ENCODE measurements around the gene GDAP1L1. TPM values are rescaled to one million over a fixed set of nuclear protein-coding genes. Genes with fewer than 3 reads are reported as not detected.
A peak's percentile ranks its signal among the peaks of the same experiment; 100 is the strongest.

GDAP1L1 gene
- total RNA-seq, 1 experiment from 2014 or later, result 0.54 TPM

- Histone ChIP-seq H3K9me3 (ENCODE audit: low read depth, low read length, poor library complexity, severe bottlenecking) (no peaks in the 10 kb centered on the region), H3K36me3 (ENCODE audit: insufficient read depth, low read length, poor library complexity, severe bottlenecking) (no peaks in the 10 kb centered on the region), H3K27me3 (replicated peaks; ENCODE audit: insufficient read depth, low read depth, low read length, poor library complexity) (peaks cover 38% of the 10 kb centered on the region), H3K4me3 (ENCODE audit: low read depth, low read length, poor library complexity, severe bottlenecking) (no peak overlapping the region), H3K4me1 (ENCODE audit: insufficient read depth, low read length, poor library complexity, severe bottlenecking) (no peaks in the 10 kb centered on the region), H3K27ac (ENCODE audit: low read depth, low read length, poor library complexity, severe bottlenecking) (no peak overlapping the region)
- BruUV-seq (replicated peaks), result no TSS peak
- intact Hi-C loops (cut with micrococcal nuclease; ENCODE audit: unreplicated experiment), result no loop called here
- DNase-seq (ENCODE audit: low spot score), result no peak
- TF ChIP-seq CTCF (conservative IDR thresholded peaks at IDR 0.05; ENCODE audit: low read depth, low read length), result no peak
- no peak for TF ChIP-seq EZH2 (IDR thresholded peaks at IDR 0.05; ENCODE audit: borderline replicate concordance, low read depth, low read length, poor library complexity, severe bottlenecking)
- POLR2A ChIA-PET (ENCODE audit: low non-redundant PET), result no interaction called here
- CTCF ChIA-PET, result no interaction called here
Observed at GRCh38 chr20:44248410-44248759, 1.3 kb downstream of the GDAP1L1 start.

GRCh38 chr20:44251284-44251683 is 4.2 kb downstream of the GDAP1L1 start:
- CTCF ChIA-PET, result no interaction called here
- no peaks in the 10 kb centered on the region for H3K4me1 ChIP-seq (ENCODE audit: insufficient read depth, low read length, poor library complexity, severe bottlenecking)
- no peak for DNase-seq (ENCODE audit: low spot score)
- POLR2A ChIA-PET (ENCODE audit: low non-redundant PET), result no interaction called here
- intact Hi-C loops (cut with micrococcal nuclease; ENCODE audit: unreplicated experiment), result no loop called here
- no peaks in the 10 kb centered on the region for H3K9me3 ChIP-seq (ENCODE audit: low read depth, low read length, poor library complexity, severe bottlenecking)
- no peak for TF ChIP-seq EZH2 (IDR thresholded peaks at IDR 0.05; ENCODE audit: borderline replicate concordance, low read depth, low read length, poor library complexity, severe bottlenecking)
- no peak for TF ChIP-seq CTCF (conservative IDR thresholded peaks at IDR 0.05; ENCODE audit: low read depth, low read length)
- H3K27me3 ChIP-seq (replicated peaks; ENCODE audit: insufficient read depth, low read depth, low read length, poor library complexity), result peaks cover 24% of the 10 kb centered on the region
- no TSS peak for BruUV-seq (replicated peaks)
- no peaks in the 10 kb centered on the region for H3K36me3 ChIP-seq (ENCODE audit: insufficient read depth, low read length, poor library complexity, severe bottlenecking)
- H3K4me3 ChIP-seq (ENCODE audit: low read depth, low read length, poor library complexity, severe bottlenecking), result no peak overlapping the region
- H3K27ac ChIP-seq (ENCODE audit: low read depth, low read length, poor library complexity, severe bottlenecking), result no peak overlapping the region

GRCh38 chr20:44253528-44253927 is 6.4 kb downstream of the GDAP1L1 start:
- BruUV-seq (replicated peaks), result no TSS peak
- H3K27me3 ChIP-seq (replicated peaks; ENCODE audit: insufficient read depth, low read depth, low read length, poor library complexity), result peaks cover 3% of the 10 kb centered on the region
- ChIA-PET POLR2A (ENCODE audit: low non-redundant PET) (no interaction called here), CTCF (no interaction called here)
- no peak overlapping the region for H3K4me3 ChIP-seq (ENCODE audit: low read depth, low read length, poor library complexity, severe bottlenecking)
- no peak overlapping the region for H3K27ac ChIP-seq (ENCODE audit: low read depth, low read length, poor library complexity, severe bottlenecking)
- no peaks in the 10 kb centered on the region for H3K36me3 ChIP-seq (ENCODE audit: insufficient read depth, low read length, poor library complexity, severe bottlenecking)
- no peaks in the 10 kb centered on the region for H3K4me1 ChIP-seq (ENCODE audit: insufficient read depth, low read length, poor library complexity, severe bottlenecking)
- TF ChIP-seq CTCF (conservative IDR thresholded peaks at IDR 0.05; ENCODE audit: low read depth, low read length) (peak; percentile 11; the same call in 1 of the 2 replicates), EZH2 (IDR thresholded peaks at IDR 0.05; ENCODE audit: borderline replicate concordance, low read depth, low read length, poor library complexity, severe bottlenecking) (no peak)
- H3K9me3 ChIP-seq (ENCODE audit: low read depth, low read length, poor library complexity, severe bottlenecking), result no peaks in the 10 kb centered on the region
- DNase-seq (ENCODE audit: low spot score), result no peak
- intact Hi-C loops (cut with micrococcal nuclease; ENCODE audit: unreplicated experiment), result no loop called here

Data from A673 (cell line).